Loucy (cell line): ENCODE results near the gene PTMS.

Experiments used
- CTCF ChIP-seq: fragments of 200-600 bp; sonication (generic); conservative IDR thresholded peaks from 2 replicates; pipeline ENCODE4 v1.5.1; 2014; ENCODE audit warnings: mild to moderate bottlenecking, antibody characterized with exemption, low read length
- EZH2phosphoT487 ChIP-seq: fragments of 200-600 bp; IDR thresholded peaks from 2 replicates; pipeline ENCODE4 v1.6.1; 2018; ENCODE audit warnings: antibody characterized with exemption, mild to moderate bottlenecking, moderate library complexity, borderline replicate concordance

GRCh38 chr12:6748761-6749160 lies 17.4 kb upstream of the PTMS start:
- no peak for TF ChIP-seq CTCF
- no peak for TF ChIP-seq EZH2phosphoT487
